ENCODE results near the gene FHL2. TPM values are rescaled to one million over a fixed set of nuclear protein-coding genes. Genes with fewer than 3 reads are reported as not detected.
"Not testable (repeated sequence)": the region's sequence is repeated elsewhere in the genome, so short reads cannot be mapped to it uniquely, and the experiment has no call there.

Gene FHL2
- total and polyA plus RNA-seq, 2 donors = 48.4 to 95.1 TPM

GRCh38 chr2:105327690-105328089, 71.2 kb downstream of the FHL2 start:
- no peaks in the 10 kb centered on the region for H3K36me3 ChIP-seq (ENCODE audit: insufficient read depth)
- H3K4me1 ChIP-seq (ENCODE audit: insufficient read depth) = peaks cover 4% of the 10 kb centered on the region
- 88% methylated on average over 2 of the region's 2 CpGs for WGBS
- H3K27ac ChIP-seq (ENCODE audit: low read depth) = no peak overlapping the region
- no peak overlapping the region for H3K4me3 ChIP-seq (ENCODE audit: low read depth, low read length)
- no peak for DNase-seq (ENCODE audit: extremely low spot score)

- H3K4me1 ChIP-seq (ENCODE audit: insufficient read depth); H3K27ac ChIP-seq (ENCODE audit: low read depth); H3K36me3 ChIP-seq (ENCODE audit: insufficient read depth); H3K4me3 ChIP-seq (ENCODE audit: low read depth, low read length); DNase-seq (ENCODE audit: extremely low spot score): not testable (repeated sequence)
- 88% methylated on average over 3 of the region's 3 CpGs for WGBS
Observed at GRCh38 chr2:105327271-105327670, 71.6 kb downstream of the FHL2 start.

GRCh38 chr2:105325389-105325963, 73.4 kb downstream of the FHL2 start:
- 62% methylated on average over 3 of the region's 3 CpGs for WGBS
- Histone ChIP-seq H3K4me3 (ENCODE audit: low read depth, low read length) (no peak overlapping the region), H3K4me1 (ENCODE audit: insufficient read depth) (peaks cover 6% of the 10 kb centered on the region)

GRCh38 chr2:105324732-105325131, 74.1 kb downstream of the FHL2 start:
- DNase-seq (ENCODE audit: extremely low spot score) = no peak
- H3K36me3 ChIP-seq (ENCODE audit: insufficient read depth) = no peaks in the 10 kb centered on the region
- WGBS = 68% methylated on average over 4 of the region's 4 CpGs
- H3K4me1 ChIP-seq (ENCODE audit: insufficient read depth) = peaks cover 4% of the 10 kb centered on the region
- H3K27ac ChIP-seq (ENCODE audit: low read depth) = no peak overlapping the region
- H3K4me3 ChIP-seq (ENCODE audit: low read depth, low read length) = no peak overlapping the region

More at GRCh38 chr2:105325389-105325963, 73.4 kb downstream of the FHL2 start:
- Histone ChIP-seq H3K36me3 (ENCODE audit: insufficient read depth) (no peaks in the 10 kb centered on the region), H3K27ac (ENCODE audit: low read depth) (no peak overlapping the region)
- no peak for DNase-seq (ENCODE audit: extremely low spot score)

- 87% methylated on average over 4 of the region's 4 CpGs for WGBS
- Histone ChIP-seq H3K27ac (ENCODE audit: low read depth) (no peak overlapping the region), H3K4me3 (ENCODE audit: low read depth, low read length) (no peak overlapping the region), H3K4me1 (ENCODE audit: insufficient read depth) (peaks cover 4% of the 10 kb centered on the region), H3K36me3 (ENCODE audit: insufficient read depth) (no peaks in the 10 kb centered on the region)
- no peak for DNase-seq (ENCODE audit: extremely low spot score)
Observed at GRCh38 chr2:105324101-105324500, 74.8 kb downstream of the FHL2 start.

GRCh38 chr2:105323111-105323510, 75.7 kb downstream of the FHL2 start:
- Histone ChIP-seq H3K27ac (ENCODE audit: low read depth) (no peak overlapping the region), H3K4me1 (ENCODE audit: insufficient read depth) (peaks cover 2% of the 10 kb centered on the region), H3K4me3 (ENCODE audit: low read depth, low read length) (no peak overlapping the region), H3K36me3 (ENCODE audit: insufficient read depth) (no peaks in the 10 kb centered on the region)
- DNase-seq (ENCODE audit: extremely low spot score) = no peak
- WGBS = 84% methylated on average over 5 of the region's 5 CpGs

- Histone ChIP-seq H3K27ac (ENCODE audit: low read depth) (no peak overlapping the region), H3K36me3 (ENCODE audit: insufficient read depth) (no peaks in the 10 kb centered on the region), H3K4me3 (ENCODE audit: low read depth, low read length) (no peak overlapping the region), H3K4me1 (ENCODE audit: insufficient read depth) (peaks cover 2% of the 10 kb centered on the region)
- DNase-seq (ENCODE audit: extremely low spot score) = no peak
- WGBS = 93% methylated on average over 3 of the region's 3 CpGs
Observed at GRCh38 chr2:105321875-105322646, 76.8 kb downstream of the FHL2 start.

- Histone ChIP-seq H3K4me3 (ENCODE audit: low read depth, low read length) (no peak overlapping the region), H3K27ac (ENCODE audit: low read depth) (no peak overlapping the region), H3K4me1 (ENCODE audit: insufficient read depth) (peaks cover 2% of the 10 kb centered on the region), H3K36me3 (ENCODE audit: insufficient read depth) (no peaks in the 10 kb centered on the region)
- WGBS = 46% methylated on average over 7 of the region's 7 CpGs
- DNase-seq (ENCODE audit: extremely low spot score) = no peak
Observed at GRCh38 chr2:105320651-105321215, 78.1 kb downstream of the FHL2 start.

- Histone ChIP-seq H3K4me1 (ENCODE audit: insufficient read depth) (peaks cover 2% of the 10 kb centered on the region), H3K4me3 (ENCODE audit: low read depth, low read length) (no peak overlapping the region), H3K27ac (ENCODE audit: low read depth) (no peak overlapping the region), H3K36me3 (ENCODE audit: insufficient read depth) (no peaks in the 10 kb centered on the region)
- DNase-seq (ENCODE audit: extremely low spot score) = no peak
- 92% methylated on average over 3 of the region's 3 CpGs for WGBS
Observed at GRCh38 chr2:105317937-105318336, 80.9 kb downstream of the FHL2 start.

GRCh38 chr2:105315314-105315713, 83.5 kb downstream of the FHL2 start:
- Histone ChIP-seq H3K36me3 (ENCODE audit: insufficient read depth) (no peaks in the 10 kb centered on the region), H3K4me1 (ENCODE audit: insufficient read depth) (no peaks in the 10 kb centered on the region), H3K27ac (ENCODE audit: low read depth) (no peak overlapping the region), H3K4me3 (ENCODE audit: low read depth, low read length) (no peak overlapping the region)
- 80% methylated on average over 3 of the region's 3 CpGs for WGBS
- no peak for DNase-seq (ENCODE audit: extremely low spot score)

- no peak overlapping the region for H3K4me3 ChIP-seq (ENCODE audit: low read depth, low read length)
- H3K27ac ChIP-seq (ENCODE audit: low read depth) = no peak overlapping the region
- H3K4me1 ChIP-seq (ENCODE audit: insufficient read depth) = no peaks in the 10 kb centered on the region
- no peak for DNase-seq (ENCODE audit: extremely low spot score)
- no peaks in the 10 kb centered on the region for H3K36me3 ChIP-seq (ENCODE audit: insufficient read depth)
Observed at GRCh38 chr2:105313877-105314276, 85.0 kb downstream of the FHL2 start.

Other genes starting within 250 kb of the FHL2 start
- not detected for gene GPR45, start 157.3 kb downstream of the FHL2 start, total RNA-seq
- not detected for gene GPR45, start 157.3 kb downstream of the FHL2 start, polyA plus RNA-seq
- 13.9 TPM for gene TGFBRAP1, start 69.3 kb downstream of the FHL2 start, total RNA-seq
- gene TGFBRAP1, start 69.3 kb downstream of the FHL2 start, polyA plus RNA-seq = 12.1 TPM
- gene C2orf49, start 61.5 kb downstream of the FHL2 start, total RNA-seq = 28.0 TPM
- 16.1 TPM for gene C2orf49, start 61.5 kb downstream of the FHL2 start, polyA plus RNA-seq

All from urinary bladder (tissue), 4 donors.